GM12873 (cell line): ENCODE measurements around the gene FGF4.

Experiments
- TF ChIP-seq, protein P1 (sequence below): IDR thresholded peaks from 2 replicates; pipeline ENCODE4 v1.5.1; 2012; ENCODE audit warnings: low read depth, mild to moderate bottlenecking, moderate library complexity, low read length, control low read depth; ENCODE audit not compliant: insufficient read depth; ENCODE audit errors: missing control alignments

FGF4 gene

DNA sequence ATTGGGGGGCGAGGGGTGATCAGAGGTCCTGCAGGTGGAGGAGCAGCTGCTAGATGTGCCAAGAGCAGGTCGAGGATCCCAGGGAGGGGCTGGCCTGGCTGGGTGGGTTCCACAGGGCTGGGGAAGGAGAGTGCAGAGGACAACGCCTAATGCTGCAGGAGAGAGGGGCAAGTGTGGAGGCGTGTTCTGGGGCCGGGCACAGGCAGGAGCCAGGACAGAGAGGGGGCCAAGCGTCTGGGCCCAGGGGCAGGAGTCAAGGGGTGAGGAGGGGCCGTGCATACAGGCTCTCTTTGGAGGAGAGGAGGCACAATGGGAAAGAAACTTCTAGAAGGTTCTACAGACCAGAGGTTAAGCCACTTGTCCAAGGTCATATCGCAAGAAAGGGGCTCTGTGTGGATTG, 44.6 kb downstream of the FGF4 start:
- TF ChIP-seq, protein P1, sequence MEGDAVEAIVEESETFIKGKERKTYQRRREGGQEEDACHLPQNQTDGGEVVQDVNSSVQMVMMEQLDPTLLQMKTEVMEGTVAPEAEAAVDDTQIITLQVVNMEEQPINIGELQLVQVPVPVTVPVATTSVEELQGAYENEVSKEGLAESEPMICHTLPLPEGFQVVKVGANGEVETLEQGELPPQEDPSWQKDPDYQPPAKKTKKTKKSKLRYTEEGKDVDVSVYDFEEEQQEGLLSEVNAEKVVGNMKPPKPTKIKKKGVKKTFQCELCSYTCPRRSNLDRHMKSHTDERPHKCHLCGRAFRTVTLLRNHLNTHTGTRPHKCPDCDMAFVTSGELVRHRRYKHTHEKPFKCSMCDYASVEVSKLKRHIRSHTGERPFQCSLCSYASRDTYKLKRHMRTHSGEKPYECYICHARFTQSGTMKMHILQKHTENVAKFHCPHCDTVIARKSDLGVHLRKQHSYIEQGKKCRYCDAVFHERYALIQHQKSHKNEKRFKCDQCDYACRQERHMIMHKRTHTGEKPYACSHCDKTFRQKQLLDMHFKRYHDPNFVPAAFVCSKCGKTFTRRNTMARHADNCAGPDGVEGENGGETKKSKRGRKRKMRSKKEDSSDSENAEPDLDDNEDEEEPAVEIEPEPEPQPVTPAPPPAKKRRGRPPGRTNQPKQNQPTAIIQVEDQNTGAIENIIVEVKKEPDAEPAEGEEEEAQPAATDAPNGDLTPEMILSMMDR: no peak

DNA sequence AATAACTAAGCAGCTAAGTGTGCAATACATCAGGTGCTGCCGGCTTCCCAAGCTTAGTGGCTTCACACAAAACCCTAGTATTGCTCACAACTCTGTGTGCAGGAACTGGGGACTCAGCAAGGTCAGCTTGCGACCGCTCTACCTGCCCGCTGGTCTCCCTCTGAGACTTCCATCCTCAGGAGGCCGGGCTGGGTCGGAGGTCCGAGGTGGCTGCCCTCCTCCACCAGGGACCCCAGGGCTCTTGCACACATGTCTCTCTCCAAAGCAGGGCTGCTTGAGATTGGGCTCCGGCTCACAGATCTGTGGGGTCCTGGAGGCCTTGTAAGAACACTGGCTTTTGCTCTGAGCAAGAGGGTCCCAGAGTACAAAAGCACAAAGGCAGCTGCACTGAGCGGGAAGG, 45.9 kb downstream of the FGF4 start:
- TF ChIP-seq, protein P1: no peak

DNA sequence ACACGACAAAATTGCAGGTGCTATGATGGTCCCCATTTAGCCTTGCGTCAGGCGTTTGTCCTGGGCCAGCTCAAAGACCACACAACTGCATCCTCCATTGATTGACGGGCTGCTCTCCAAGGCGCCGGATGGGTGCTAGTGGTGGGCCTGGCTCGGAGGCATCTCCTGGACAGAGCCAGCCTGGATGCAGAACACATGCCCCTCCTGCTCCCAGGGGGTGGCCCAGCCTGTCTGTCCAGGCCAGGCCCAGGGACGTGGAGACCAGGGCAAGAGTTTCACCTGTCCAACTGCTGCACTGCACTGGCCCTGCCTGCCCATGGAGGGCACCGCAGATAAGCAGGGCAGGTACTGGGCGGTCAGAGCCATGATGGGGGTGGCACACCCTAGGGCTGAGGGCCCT, 47.9 kb downstream of the FGF4 start:
- TF ChIP-seq, protein P1: no peak

DNA sequence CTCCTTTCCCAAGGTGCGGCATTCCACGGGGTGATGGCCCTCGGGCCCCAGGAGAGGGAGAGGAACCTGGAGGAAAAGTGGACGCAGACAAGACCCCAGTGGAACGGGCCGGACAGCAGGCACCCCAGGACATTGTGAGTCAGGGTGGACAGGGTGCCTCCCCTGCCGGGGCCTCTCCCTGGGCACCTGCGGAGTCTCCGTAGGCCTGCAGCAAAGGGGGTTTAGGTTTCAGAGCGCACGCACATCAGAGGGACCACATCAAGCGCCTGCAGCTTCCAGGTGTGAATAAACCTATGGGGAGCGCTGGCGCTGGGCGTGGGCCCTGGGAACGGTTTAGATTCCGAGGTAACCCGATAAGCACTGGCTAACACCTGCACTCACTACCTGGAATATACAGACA, 48.7 kb downstream of the FGF4 start:
- TF ChIP-seq, protein P1: no peak

DNA sequence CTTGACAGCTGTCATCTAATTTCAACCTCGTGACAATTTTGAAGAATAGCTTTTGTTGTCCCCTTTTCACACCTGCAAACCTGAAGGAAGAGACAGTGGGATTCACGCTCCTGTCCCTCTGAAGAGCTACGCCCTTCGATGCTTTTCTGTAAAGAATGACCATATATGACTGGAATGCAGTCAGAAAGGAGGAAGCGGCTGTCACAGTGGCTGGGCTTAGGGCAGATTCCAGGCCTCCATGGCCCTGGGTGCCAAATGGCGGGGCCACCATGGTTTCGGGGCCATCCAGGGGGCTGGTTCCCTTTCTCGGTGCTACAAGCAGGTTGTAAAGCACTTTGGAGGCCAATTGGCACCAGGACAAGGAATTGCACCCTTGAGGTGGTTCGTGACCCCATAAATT, 49.1 kb downstream of the FGF4 start:
- TF ChIP-seq, protein P1: no peak

DNA sequence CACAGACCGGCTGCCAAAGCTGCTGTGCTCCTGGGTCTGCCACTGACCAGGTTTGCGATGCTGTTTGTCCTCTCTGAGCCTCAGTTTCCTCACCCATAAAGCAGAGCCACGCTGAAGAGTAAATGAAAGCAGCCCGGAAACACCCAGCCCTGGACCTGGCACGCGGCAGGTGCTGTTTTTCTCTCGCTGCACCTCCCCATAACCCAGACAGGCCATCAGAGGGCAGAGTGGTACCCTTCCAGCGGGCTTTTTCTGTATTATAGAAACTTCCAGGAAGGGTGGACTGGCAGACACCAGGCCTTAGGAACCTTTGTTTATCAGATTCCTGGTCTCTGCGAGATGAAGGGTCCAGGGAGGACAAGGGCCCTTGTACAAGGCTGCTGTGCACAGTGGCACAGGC, 53.4 kb downstream of the FGF4 start:
- TF ChIP-seq, protein P1: no peak

DNA sequence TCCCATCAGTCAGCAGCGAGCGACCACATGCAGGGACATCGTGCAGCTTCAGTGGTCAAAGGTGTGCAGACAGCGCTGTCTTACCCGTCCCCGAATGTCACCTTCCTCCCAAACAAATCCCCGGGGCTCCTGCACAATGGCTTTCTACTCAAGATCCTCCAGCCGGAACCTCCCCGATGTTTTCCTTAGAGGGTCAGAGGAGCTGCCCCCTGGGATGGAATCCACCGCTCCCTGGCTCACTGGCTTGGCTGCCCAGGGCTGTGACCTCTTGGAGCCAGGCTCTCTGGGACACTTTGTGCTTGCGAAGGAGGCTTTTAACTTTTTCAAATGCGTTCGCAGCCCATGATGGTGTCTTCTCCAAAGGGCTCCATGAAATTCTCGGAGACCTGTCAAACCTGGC, 54.0 kb downstream of the FGF4 start:
- TF ChIP-seq, protein P1: no peak
